ENCODE results near the gene TEX35.
A peak's percentile ranks its signal among the peaks of the same experiment; 100 is the strongest.

TEX35 gene

GRCh38 chr1:178490136-178490535, 22.8 kb upstream of the TEX35 start:
- Histone ChIP-seq H4K91ac (ENCODE audit: low read length) (no peak overlapping the region), H2BK12ac (ENCODE audit: low read length in 2 of 2) (no peak overlapping the region), H2AK5ac (ENCODE audit: low read length, severe bottlenecking) (no peak overlapping the region), H3K4ac (ENCODE audit: low read depth in 1 of 2, low read length in 2 of 2) (no peak overlapping the region), H4K8ac (ENCODE audit: low read length) (no peak overlapping the region), H2BK5ac (ENCODE audit: low read depth, low read length, poor library complexity, severe bottlenecking) (no peak overlapping the region), H3K9ac (ENCODE audit: low read length) (no peak overlapping the region), H3K36me3 (ENCODE audit: control insufficient read depth in 1 of 2, insufficient read depth in 2 of 2, low read depth in 1 of 2, low read length in 2 of 2) (peaks cover 0 to 3% of the 10 kb centered on the region in 2 experiments), H3K18ac (ENCODE audit: low read depth in 1 of 2, low read length in 2 of 2) (no peak overlapping the region), H3K14ac (ENCODE audit: low read length in 2 of 2) (no peak overlapping the region), H2BK15ac (ENCODE audit: low read depth, poor library complexity, severe bottlenecking) (no peak overlapping the region), H3K79me1 (replicated peaks; ENCODE audit: low read length, poor library complexity, severe bottlenecking) (no peaks in the 10 kb centered on the region), H3K4me1 (ENCODE audit: control insufficient read depth, insufficient read depth, low read depth, low read length) (peaks cover 4% of the 10 kb centered on the region), H3K9me3 (ENCODE audit: control insufficient read depth, low read length) (no peaks in the 10 kb centered on the region), H3K4me2 (ENCODE audit: low read length, poor library complexity, severe bottlenecking) (no peak overlapping the region), H3K4me3 (ENCODE audit: insufficient read depth in 1 of 2, low read depth in 1 of 2, low read length in 2 of 2) (no peak overlapping the region), H2BK120ac (ENCODE audit: low read depth, low read length) (no peak overlapping the region), H3K23ac (ENCODE audit: low read length in 2 of 2) (no peak overlapping the region), H3K27me3 (ENCODE audit: control insufficient read depth in 1 of 2, insufficient read depth in 1 of 2, low read length in 2 of 2) (peaks cover 0 to 16% of the 10 kb centered on the region in 2 experiments), H3K27ac (ENCODE audit: low read length, poor library complexity, severe bottlenecking) (no peak overlapping the region), H2AFZ (ENCODE audit: low read depth, low read length) (no peak overlapping the region)
- WGBS = 96% methylated on average over 8 of the region's 8 CpGs
- no peak for DNase-seq

GRCh38 chr1:178490967-178491366, 21.9 kb upstream of the TEX35 start:
- Histone ChIP-seq H3K9me3 (ENCODE audit: control insufficient read depth, low read length) (no peaks in the 10 kb centered on the region), H3K4ac (ENCODE audit: low read depth in 1 of 2, low read length in 2 of 2) (no peak overlapping the region), H2BK15ac (ENCODE audit: low read depth, poor library complexity, severe bottlenecking) (no peak overlapping the region), H3K9ac (ENCODE audit: low read length) (no peak overlapping the region), H2AFZ (ENCODE audit: low read depth, low read length) (no peak overlapping the region), H4K91ac (ENCODE audit: low read length) (peak overlapping the region; percentile 46), H4K8ac (ENCODE audit: low read length) (no peak overlapping the region), H2BK5ac (ENCODE audit: low read depth, low read length, poor library complexity, severe bottlenecking) (no peak overlapping the region), H3K4me2 (ENCODE audit: low read length, poor library complexity, severe bottlenecking) (no peak overlapping the region), H3K27ac (ENCODE audit: low read length, poor library complexity, severe bottlenecking) (no peak overlapping the region), H3K4me1 (ENCODE audit: control insufficient read depth, insufficient read depth, low read depth, low read length) (peaks cover 4% of the 10 kb centered on the region), H3K4me3 (ENCODE audit: insufficient read depth in 1 of 2, low read depth in 1 of 2, low read length in 2 of 2) (no peak overlapping the region), H3K18ac (ENCODE audit: low read depth in 1 of 2, low read length in 2 of 2) (no peak overlapping the region), H3K27me3 (ENCODE audit: control insufficient read depth in 1 of 2, insufficient read depth in 1 of 2, low read length in 2 of 2) (peaks cover 0 to 16% of the 10 kb centered on the region in 2 experiments), H3K36me3 (ENCODE audit: control insufficient read depth in 1 of 2, insufficient read depth in 2 of 2, low read depth in 1 of 2, low read length in 2 of 2) (peaks cover 0 to 3% of the 10 kb centered on the region in 2 experiments), H2BK12ac (ENCODE audit: low read length in 2 of 2) (no peak overlapping the region), H2AK5ac (ENCODE audit: low read length, severe bottlenecking) (no peak overlapping the region), H2BK120ac (ENCODE audit: low read depth, low read length) (no peak overlapping the region), H3K14ac (ENCODE audit: low read length in 2 of 2) (peak overlapping the region in 1 of 2 experiments; percentile 55), H3K79me1 (replicated peaks; ENCODE audit: low read length, poor library complexity, severe bottlenecking) (no peaks in the 10 kb centered on the region), H3K23ac (ENCODE audit: low read length in 2 of 2) (no peak overlapping the region)
- no peak for DNase-seq
- 96% methylated on average over 9 of the region's 9 CpGs for WGBS

- no peak overlapping the region for H3K4me2 ChIP-seq (ENCODE audit: low read length, poor library complexity, severe bottlenecking)
Measured at GRCh38 chr1:178491721-178492120, 21.2 kb upstream of the TEX35 start.

GRCh38 chr1:178492341-178492740, 20.6 kb upstream of the TEX35 start:
- no peak overlapping the region for H2BK120ac ChIP-seq (ENCODE audit: low read depth, low read length)
- H3K4me3 ChIP-seq (ENCODE audit: insufficient read depth in 1 of 2, low read depth in 1 of 2, low read length in 2 of 2) = no peak overlapping the region
- no peaks in the 10 kb centered on the region for H3K79me1 ChIP-seq (replicated peaks; ENCODE audit: low read length, poor library complexity, severe bottlenecking)
- no peak overlapping the region for H3K9ac ChIP-seq (ENCODE audit: low read length)
- no peak overlapping the region for H2BK12ac ChIP-seq (ENCODE audit: low read length in 2 of 2)
- no peak overlapping the region for H3K14ac ChIP-seq (ENCODE audit: low read length in 2 of 2)
- H3K36me3 ChIP-seq (ENCODE audit: control insufficient read depth in 1 of 2, insufficient read depth in 2 of 2, low read depth in 1 of 2, low read length in 2 of 2) = no peaks in the 10 kb centered on the region
- H3K27ac ChIP-seq (ENCODE audit: low read length, poor library complexity, severe bottlenecking) = no peak overlapping the region
- H4K8ac ChIP-seq (ENCODE audit: low read length) = no peak overlapping the region
- no peak overlapping the region for H2AFZ ChIP-seq (ENCODE audit: low read depth, low read length)
- H3K18ac ChIP-seq (ENCODE audit: low read depth in 1 of 2, low read length in 2 of 2) = no peak overlapping the region
- WGBS = 97% methylated on average over 10 of the region's 11 CpGs
- no peak for DNase-seq
- H2AK5ac ChIP-seq (ENCODE audit: low read length, severe bottlenecking) = no peak overlapping the region
- no peak overlapping the region for H3K23ac ChIP-seq (ENCODE audit: low read length in 2 of 2)
- peaks cover 0 to 10% of the 10 kb centered on the region in 2 experiments for H3K27me3 ChIP-seq (ENCODE audit: control insufficient read depth in 1 of 2, insufficient read depth in 1 of 2, low read length in 2 of 2)
- H3K4me1 ChIP-seq (ENCODE audit: control insufficient read depth, insufficient read depth, low read depth, low read length) = peaks cover 2% of the 10 kb centered on the region
- no peak overlapping the region for H3K4me2 ChIP-seq (ENCODE audit: low read length, poor library complexity, severe bottlenecking)
- H2BK15ac ChIP-seq (ENCODE audit: low read depth, poor library complexity, severe bottlenecking) = no peak overlapping the region
- H2BK5ac ChIP-seq (ENCODE audit: low read depth, low read length, poor library complexity, severe bottlenecking) = no peak overlapping the region
- H4K91ac ChIP-seq (ENCODE audit: low read length) = no peak overlapping the region
- H3K4ac ChIP-seq (ENCODE audit: low read depth in 1 of 2, low read length in 2 of 2) = no peak overlapping the region
- H3K9me3 ChIP-seq (ENCODE audit: control insufficient read depth, low read length) = no peaks in the 10 kb centered on the region

More at GRCh38 chr1:178491721-178492120, 21.2 kb upstream of the TEX35 start:
- no peaks in the 10 kb centered on the region for H3K36me3 ChIP-seq (ENCODE audit: control insufficient read depth in 1 of 2, insufficient read depth in 2 of 2, low read depth in 1 of 2, low read length in 2 of 2)
- H2AK5ac ChIP-seq (ENCODE audit: low read length, severe bottlenecking) = no peak overlapping the region
- no peak overlapping the region for H3K14ac ChIP-seq (ENCODE audit: low read length in 2 of 2)
- H3K27ac ChIP-seq (ENCODE audit: low read length, poor library complexity, severe bottlenecking) = no peak overlapping the region
- H2BK15ac ChIP-seq (ENCODE audit: low read depth, poor library complexity, severe bottlenecking) = no peak overlapping the region
- no peaks in the 10 kb centered on the region for H3K9me3 ChIP-seq (ENCODE audit: control insufficient read depth, low read length)
- peaks cover 2% of the 10 kb centered on the region for H3K4me1 ChIP-seq (ENCODE audit: control insufficient read depth, insufficient read depth, low read depth, low read length)
- H2BK120ac ChIP-seq (ENCODE audit: low read depth, low read length) = no peak overlapping the region
- H3K79me1 ChIP-seq (replicated peaks; ENCODE audit: low read length, poor library complexity, severe bottlenecking) = no peaks in the 10 kb centered on the region
- H4K8ac ChIP-seq (ENCODE audit: low read length) = no peak overlapping the region
- peaks cover 0 to 16% of the 10 kb centered on the region in 2 experiments for H3K27me3 ChIP-seq (ENCODE audit: control insufficient read depth in 1 of 2, insufficient read depth in 1 of 2, low read length in 2 of 2)
- no peak overlapping the region for H2BK5ac ChIP-seq (ENCODE audit: low read depth, low read length, poor library complexity, severe bottlenecking)
- H2AFZ ChIP-seq (ENCODE audit: low read depth, low read length) = no peak overlapping the region
- H3K9ac ChIP-seq (ENCODE audit: low read length) = no peak overlapping the region
- H2BK12ac ChIP-seq (ENCODE audit: low read length in 2 of 2) = no peak overlapping the region
- H3K23ac ChIP-seq (ENCODE audit: low read length in 2 of 2) = no peak overlapping the region
- no peak overlapping the region for H3K4me3 ChIP-seq (ENCODE audit: insufficient read depth in 1 of 2, low read depth in 1 of 2, low read length in 2 of 2)
- H3K4ac ChIP-seq (ENCODE audit: low read depth in 1 of 2, low read length in 2 of 2) = no peak overlapping the region
- H3K18ac ChIP-seq (ENCODE audit: low read depth in 1 of 2, low read length in 2 of 2) = no peak overlapping the region
- WGBS = 94% methylated on average over 4 of the region's 4 CpGs
- H4K91ac ChIP-seq (ENCODE audit: low read length) = no peak overlapping the region
- no peak for DNase-seq
